SK-N-SH (cell line): Measurements from ENCODE around the gene TBX15. TPM values are rescaled to one million over a fixed set of nuclear protein-coding genes. Genes with fewer than 3 reads are reported as not detected.
A peak's percentile ranks its signal among the peaks of the same experiment; 100 is the strongest.

Experiments used
- CTCF ChIA-PET: fragments of 300-600, 350-600 bp; formaldehyde crosslinking; extraction: SDS; loops from one replicate; lab custom pipeline; 2021; lab: Yijun Ruan, JAX
- POLR2A ChIA-PET: fragments of 350-600 bp; sonication (Branson Sonifier 250); formaldehyde crosslinking; extraction: SDS; loops from one replicate; lab custom pipeline; 2020; ENCODE audit warnings: antibody characterized with exemption, inconsistent platforms; lab: Yijun Ruan, JAX
- DNase-seq: peaks from one replicate; pipeline ENCODE4 v3.0.0; 2012
- H2AFZ ChIP-seq: fragments of 200-600 bp; sonication (generic); 2 replicates; pipeline ENCODE4 v1.8.1; 2016; ENCODE audit warnings: antibody characterized with exemption, mild to moderate bottlenecking, low read depth
- H3F3A ChIP-seq: fragments of 200-600 bp; sonication (generic); replicated peaks from 2 replicates; pipeline ENCODE3; 2016; ENCODE audit warnings: antibody characterized with exemption, mild to moderate bottlenecking; ENCODE audit not compliant: insufficient read depth
- H3K27ac ChIP-seq, 2 experiments: fragments of 200-500 bp in 1 of 2; fragments of 200-600 bp in 1 of 2; sonication (Bioruptor generic) in 1 of 2; sonication (generic), shearing (Covaris generic) in 1 of 2; 2 replicates each; pipeline versions ENCODE4 v1.5.1 to v1.6.1; 2014 to 2016; ENCODE audit warnings: low read depth in 2 of 2, inconsistent platforms in 1 of 2, low read length in 1 of 2, mild to moderate bottlenecking in 1 of 2, mixed read lengths in 1 of 2
- H3K27me3 ChIP-seq: fragments of 200-600 bp; sonication (generic), shearing (Covaris generic); 2 replicates; pipeline ENCODE4 v1.6.1; 2016; ENCODE audit warnings: mixed run types; ENCODE audit not compliant: insufficient read depth
- H3K36me3 ChIP-seq, 2 experiments: fragments of 200-500 bp in 1 of 2; fragments of 200-600 bp in 1 of 2; sonication (Bioruptor generic) in 1 of 2; sonication (generic) in 1 of 2; replicated peaks in 1 of 2; 2 replicates each; pipeline versions ENCODE3 to v1.5.1; 2014 to 2016; ENCODE audit warnings: low read length in 1 of 2, mild to moderate bottlenecking in 1 of 2; ENCODE audit not compliant: insufficient read depth in 2 of 2, control insufficient read depth in 1 of 2
- H3K4me1 ChIP-seq, 2 experiments: fragments of 200-500 bp in 1 of 2; fragments of 200-600 bp in 1 of 2; sonication (Bioruptor generic) in 1 of 2; sonication (generic), shearing (Covaris generic) in 1 of 2; 2 replicates each; pipeline versions ENCODE4 v1.5.1 to v1.6.1; 2014 to 2016; ENCODE audit warnings: low read depth in 1 of 2, low read length in 1 of 2, mixed run types in 1 of 2; ENCODE audit not compliant: insufficient read depth in 2 of 2, control insufficient read depth in 1 of 2
- H3K4me2 ChIP-seq: fragments of 200-600 bp; sonication (generic), shearing (Covaris generic); 2 replicates; pipeline ENCODE4 v1.6.1; 2017; ENCODE audit warnings: mixed run types
- H3K4me3 ChIP-seq, 2 experiments: fragments of 200-500 bp in 1 of 2; fragments of 200-600 bp in 1 of 2; sonication (Bioruptor generic) in 1 of 2; sonication (generic), shearing (Covaris generic) in 1 of 2; 2 replicates each; pipeline versions ENCODE4 v1.5.1 to v1.8.1; 2014 to 2016; ENCODE audit warnings: low read depth in 2 of 2, inconsistent platforms in 1 of 2, low read length in 1 of 2, mild to moderate bottlenecking in 1 of 2, mixed read lengths in 1 of 2, moderate library complexity in 1 of 2
- H3K79me2 ChIP-seq: fragments of 200-600 bp; sonication (generic); 2 replicates; pipeline ENCODE4 v1.8.1; 2017; ENCODE audit warnings: mild to moderate bottlenecking; ENCODE audit not compliant: insufficient read depth
- H3K9ac ChIP-seq: fragments of 200-600 bp; sonication (generic); 2 replicates; pipeline ENCODE4 v1.6.1; 2017; ENCODE audit warnings: mixed run types
- H3K9me2 ChIP-seq: fragments of 200-600 bp; sonication (generic); 2 replicates; pipeline ENCODE4 v1.6.1; 2017; ENCODE audit warnings: mixed run types
- H3K9me3 ChIP-seq: fragments of 200-600 bp; sonication (generic); 2 replicates; pipeline ENCODE4 v1.6.1; 2017; ENCODE audit warnings: mixed run types, mild to moderate bottlenecking, moderate library complexity
- H4K20me1 ChIP-seq: fragments of 200-600 bp; sonication (generic); 2 replicates; pipeline ENCODE4 v1.6.1; 2017; ENCODE audit warnings: mild to moderate bottlenecking, mixed run types; ENCODE audit not compliant: insufficient read depth
- CHD2 ChIP-seq: fragments of 150-350 bp; IDR thresholded peaks from 2 replicates; pipeline ENCODE4 v1.6.1; 2018; ENCODE audit warnings: low read length; ENCODE audit not compliant: partially characterized antibody
- EP300 ChIP-seq, 2 experiments: IDR thresholded peaks; 2 replicates each; pipeline versions ENCODE4 v1.4.0 to v1.6.1; 2012; ENCODE audit warnings: borderline replicate concordance in 1 of 2, low read depth in 1 of 2, low read length in 1 of 2
- GABPA ChIP-seq: IDR thresholded peaks from 2 replicates; pipeline ENCODE4 v1.4.0; 2012; ENCODE audit warnings: low read depth, mild to moderate bottlenecking
- MXI1 ChIP-seq: IDR thresholded peaks from 2 replicates; pipeline ENCODE4 v1.6.1; 2012; ENCODE audit warnings: mild to moderate bottlenecking, low read depth, low read length, improper control_type of control experiment
- NFIC ChIP-seq: IDR thresholded peaks from 2 replicates; pipeline ENCODE4 v1.4.0; 2012; ENCODE audit warnings: borderline replicate concordance
- NRF1 ChIP-seq: IDR thresholded peaks from 2 replicates; pipeline ENCODE4 v1.6.1; 2012; ENCODE audit warnings: low read depth, mild to moderate bottlenecking, low read length
- POLR2AphosphoS5 ChIP-seq: IDR thresholded peaks from 2 replicates; pipeline ENCODE4 v1.6.1; 2012; ENCODE audit warnings: low read depth, low read length
- RAD21 ChIP-seq: IDR thresholded peaks from 2 replicates; pipeline ENCODE4 v1.6.1; 2012; ENCODE audit warnings: mild to moderate bottlenecking, low read length
- SIN3A ChIP-seq: IDR thresholded peaks from 2 replicates; pipeline ENCODE4 v1.6.1; 2012; ENCODE audit warnings: low read depth, mild to moderate bottlenecking, low read length, moderate library complexity, borderline replicate concordance
- TAF1 ChIP-seq: IDR thresholded peaks from 2 replicates; pipeline ENCODE4 v1.6.1; 2012; ENCODE audit warnings: low read depth, mild to moderate bottlenecking, low read length, moderate library complexity, borderline replicate concordance
- TEAD4 ChIP-seq: IDR thresholded peaks from 2 replicates; pipeline ENCODE4 v1.4.0; 2012; ENCODE audit warnings: mild to moderate bottlenecking, borderline replicate concordance; ENCODE audit not compliant: insufficient read depth
- YY1 ChIP-seq: IDR thresholded peaks from 2 replicates; pipeline ENCODE4 v1.4.0; 2012; ENCODE audit warnings: low read depth, mild to moderate bottlenecking
- WGBS: methylation state at CpG from one replicate; pipeline ENCODE4 v1.1.6; 2017; ENCODE audit warnings: low lambda C conversion rate; 5-methylcytosine and 5-hydroxymethylcytosine counted together
- polyA plus RNA-seq, 3 experiments: library from polyadenylated mRNA; depleted of rRNA; stranded (reverse); fragments of >200 nt; gene quantifications; 2 replicates each; pipeline ENCODE4 v1.2.3, GENCODE V29; 2012
- TF ChIP-seq, protein P1 (sequence below): fragments of 150-350 bp; IDR thresholded peaks from 2 replicates; pipeline ENCODE4 v1.6.1; 2017; ENCODE audit warnings: antibody characterized with exemption, low read length, low read depth, borderline replicate concordance
- TF ChIP-seq, protein P2 (sequence below): IDR thresholded peaks from 2 replicates; pipeline ENCODE4 v1.4.0; 2012; ENCODE audit warnings: low read depth
- TF ChIP-seq, protein P3 (sequence below): IDR thresholded peaks from 2 replicates; pipeline ENCODE4 v1.4.0; 2012; ENCODE audit warnings: low read depth, borderline replicate concordance
- TF ChIP-seq, protein P4 (sequence below): IDR thresholded peaks from 2 replicates; pipeline ENCODE4 v1.4.0; 2012; ENCODE audit warnings: low read depth, borderline replicate concordance

Gene TBX15
- 0.02 TPM in 1 of 2 replicates, not detected in the other for polyA plus RNA-seq (2012; rRNA removed)
- polyA plus RNA-seq (2012; cell fraction: cytosol; rRNA removed): 0.01 TPM in 1 of 2 replicates, not detected in the other
- 0.01 TPM in 1 of 2 replicates, not detected in the other for polyA plus RNA-seq (2012; cell fraction: nucleus; rRNA removed)

DNA sequence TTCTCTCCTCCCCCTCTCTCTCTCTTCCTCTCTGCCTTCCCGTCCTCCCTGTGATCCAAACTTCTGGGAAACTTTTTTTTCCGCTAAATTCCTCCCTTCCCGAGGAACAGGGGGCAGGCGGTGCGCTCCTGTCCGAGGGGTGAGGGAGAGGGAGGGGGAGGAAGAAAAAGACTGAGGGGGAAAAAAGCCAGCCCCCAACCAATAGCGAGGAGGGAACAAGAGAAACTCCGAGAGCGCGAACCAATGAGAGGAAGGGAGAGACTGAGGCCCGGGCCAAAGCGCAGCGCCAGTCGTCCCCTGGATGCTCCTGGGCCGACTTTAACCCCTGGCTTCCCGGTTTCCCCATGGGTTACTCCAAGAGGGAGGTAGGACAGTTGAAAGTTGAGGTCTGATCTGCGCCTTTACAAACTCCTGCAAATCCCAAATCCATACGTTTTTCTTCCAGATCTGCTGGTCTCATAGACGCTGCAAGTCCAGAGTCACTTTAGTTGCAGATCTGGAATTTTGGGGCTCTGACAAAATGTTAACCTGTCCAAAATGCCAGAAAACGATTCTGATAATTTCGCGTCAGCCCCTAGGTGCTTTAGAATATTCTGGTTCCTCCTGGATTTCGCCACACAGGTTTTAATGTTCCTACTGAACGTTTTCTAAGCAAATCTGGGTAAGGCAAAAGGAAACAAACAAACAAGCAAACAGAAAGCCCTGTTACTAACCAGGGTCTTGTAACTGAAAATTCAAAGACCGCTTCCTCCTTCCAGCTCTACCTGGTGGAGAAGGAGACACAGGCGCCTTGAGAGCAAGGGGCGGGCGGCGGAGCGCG, at the start of gene TBX15:
Gene TBX15 (minus strand): TSS at position 158 of the 820 bp plus-strand sequence. CDS start 548 bp downstream, outside the sequence.
- Histone ChIP-seq H2AFZ (peak within 1 kb of the TSS; percentile 46; the same call in 1 of the 2 replicates), H3K9ac (no peak within 1 kb of the TSS), H3K9me2 (no peaks in the 10 kb centered on the region), H3K4me3 (peak within 1 kb of the TSS; percentile 24 to 54), H3K4me2 (peak within 1 kb of the TSS; percentile 85), H3K4me1 (no peaks in the 10 kb centered on the region; a peak in 1 of 4 replicates), H3K36me3 (no peaks in the 10 kb centered on the region), H3K27me3 (peaks cover 100% of the 10 kb centered on the region), H3F3A (peaks cover 6% of the 10 kb centered on the region), H3K79me2 (no peaks in the 10 kb centered on the region), H4K20me1 (no peaks in the 10 kb centered on the region), H3K27ac (no peak within 1 kb of the TSS), H3K9me3 (no peaks in the 10 kb centered on the region)
- ChIA-PET POLR2A (no interaction called here), CTCF (interaction anchor here (2.3 kb wide), 1 partner anchor 21 kb away, joined by 10 read pairs; no protein-coding TSS in a partner anchor)
- no peak for DNase-seq
- WGBS: 13% methylated on average over 25 of the region's 31 CpGs
- TF ChIP-seq NRF1 (no peak), TEAD4 (no peak), EP300 (IDR thresholded peaks at IDR 0.05; ENCODE audit: borderline replicate concordance in 1 of 2, low read depth in 1 of 2, low read length in 1 of 2) (no peak), GABPA (no peak), NFIC (no peak), CHD2 (no peak), YY1 (no peak), SIN3A (no peak), POLR2AphosphoS5 (no peak), RAD21 (no peak), TAF1 (no peak), MXI1 (no peak)
- TF ChIP-seq, protein P1, sequence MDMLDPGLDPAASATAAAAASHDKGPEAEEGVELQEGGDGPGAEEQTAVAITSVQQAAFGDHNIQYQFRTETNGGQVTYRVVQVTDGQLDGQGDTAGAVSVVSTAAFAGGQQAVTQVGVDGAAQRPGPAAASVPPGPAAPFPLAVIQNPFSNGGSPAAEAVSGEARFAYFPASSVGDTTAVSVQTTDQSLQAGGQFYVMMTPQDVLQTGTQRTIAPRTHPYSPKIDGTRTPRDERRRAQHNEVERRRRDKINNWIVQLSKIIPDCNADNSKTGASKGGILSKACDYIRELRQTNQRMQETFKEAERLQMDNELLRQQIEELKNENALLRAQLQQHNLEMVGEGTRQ: no peak
- TF ChIP-seq, protein P2, sequence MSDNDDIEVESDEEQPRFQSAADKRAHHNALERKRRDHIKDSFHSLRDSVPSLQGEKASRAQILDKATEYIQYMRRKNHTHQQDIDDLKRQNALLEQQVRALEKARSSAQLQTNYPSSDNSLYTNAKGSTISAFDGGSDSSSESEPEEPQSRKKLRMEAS: no peak
- TF ChIP-seq, protein P3, sequence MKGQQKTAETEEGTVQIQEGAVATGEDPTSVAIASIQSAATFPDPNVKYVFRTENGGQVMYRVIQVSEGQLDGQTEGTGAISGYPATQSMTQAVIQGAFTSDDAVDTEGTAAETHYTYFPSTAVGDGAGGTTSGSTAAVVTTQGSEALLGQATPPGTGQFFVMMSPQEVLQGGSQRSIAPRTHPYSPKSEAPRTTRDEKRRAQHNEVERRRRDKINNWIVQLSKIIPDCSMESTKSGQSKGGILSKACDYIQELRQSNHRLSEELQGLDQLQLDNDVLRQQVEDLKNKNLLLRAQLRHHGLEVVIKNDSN: no peak
- TF ChIP-seq, protein P4, sequence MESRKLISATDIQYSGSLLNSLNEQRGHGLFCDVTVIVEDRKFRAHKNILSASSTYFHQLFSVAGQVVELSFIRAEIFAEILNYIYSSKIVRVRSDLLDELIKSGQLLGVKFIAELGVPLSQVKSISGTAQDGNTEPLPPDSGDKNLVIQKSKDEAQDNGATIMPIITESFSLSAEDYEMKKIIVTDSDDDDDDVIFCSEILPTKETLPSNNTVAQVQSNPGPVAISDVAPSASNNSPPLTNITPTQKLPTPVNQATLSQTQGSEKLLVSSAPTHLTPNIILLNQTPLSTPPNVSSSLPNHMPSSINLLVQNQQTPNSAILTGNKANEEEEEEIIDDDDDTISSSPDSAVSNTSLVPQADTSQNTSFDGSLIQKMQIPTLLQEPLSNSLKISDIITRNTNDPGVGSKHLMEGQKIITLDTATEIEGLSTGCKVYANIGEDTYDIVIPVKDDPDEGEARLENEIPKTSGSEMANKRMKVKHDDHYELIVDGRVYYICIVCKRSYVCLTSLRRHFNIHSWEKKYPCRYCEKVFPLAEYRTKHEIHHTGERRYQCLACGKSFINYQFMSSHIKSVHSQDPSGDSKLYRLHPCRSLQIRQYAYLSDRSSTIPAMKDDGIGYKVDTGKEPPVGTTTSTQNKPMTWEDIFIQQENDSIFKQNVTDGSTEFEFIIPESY: no peak
